Measurements from ENCODE around the gene KLHL22. TPM values are rescaled to one million over a fixed set of nuclear protein-coding genes. Genes with fewer than 3 reads are reported as not detected.

Gene KLHL22
- total and polyA plus RNA-seq, 2 of the 13 experiments (the other 11 are each of a cell fraction or from before 2014, with no cell fraction given): 10.9 to 14.8 TPM

- TF ChIP-seq IKZF1 (IDR thresholded peaks at IDR 0.05) (no peak), RXRB (CRISPR knock-in tag; IDR thresholded peaks at IDR 0.05; ENCODE audit: borderline replicate concordance) (peak; percentile 23; the same call in 1 of the 2 replicates), ZNF607 (CRISPR knock-in tag; IDR thresholded peaks at IDR 0.05; ENCODE audit: borderline replicate concordance) (0 out of 2 replicates have a peak, but pooled peaks have one; percentile 45), THAP9 (CRISPR knock-in tag; IDR thresholded peaks at IDR 0.05; ENCODE audit: borderline replicate concordance) (peak; percentile 62; the same call in 1 of the 2 replicates), NFE2L2 (IDR thresholded peaks at IDR 0.05; ENCODE audit: low read length) (no peak), ZKSCAN5 (CRISPR knock-in tag; IDR thresholded peaks at IDR 0.05) (no peak), FOXO1 (CRISPR knock-in tag; IDR thresholded peaks at IDR 0.05) (0 out of 2 replicates have a peak, but pooled peaks have one; percentile 27), ZNF543 (CRISPR knock-in tag; IDR thresholded peaks at IDR 0.05) (no peak), FLYWCH1 (CRISPR knock-in tag; IDR thresholded peaks at IDR 0.05) (no peak), ATF4 (CRISPR knock-in tag; IDR thresholded peaks at IDR 0.05) (no peak), ZBTB7B (CRISPR knock-in tag; IDR thresholded peaks at IDR 0.05) (no peak), MAZ (IDR thresholded peaks at IDR 0.05; ENCODE audit: borderline replicate concordance, low read depth, low read length) (no peak), MAZ (CRISPR knock-in tag; IDR thresholded peaks at IDR 0.05; ENCODE audit: low read depth) (peak; percentile 64; the same call in 1 of the 2 replicates), LRRFIP1 (CRISPR knock-in tag; conservative IDR thresholded peaks at IDR 0.05) (no peak), ZNF547 (CRISPR knock-in tag; IDR thresholded peaks at IDR 0.05) (0 out of 2 replicates have a peak, but pooled peaks have one; percentile 44), ZNF136 (CRISPR knock-in tag; IDR thresholded peaks at IDR 0.05; ENCODE audit: low read depth) (no peak), NCOA2 (CRISPR knock-in tag; IDR thresholded peaks at IDR 0.05) (peak; percentile 25; the same call in 1 of the 2 replicates)
- TF ChIP-seq, protein P1, sequence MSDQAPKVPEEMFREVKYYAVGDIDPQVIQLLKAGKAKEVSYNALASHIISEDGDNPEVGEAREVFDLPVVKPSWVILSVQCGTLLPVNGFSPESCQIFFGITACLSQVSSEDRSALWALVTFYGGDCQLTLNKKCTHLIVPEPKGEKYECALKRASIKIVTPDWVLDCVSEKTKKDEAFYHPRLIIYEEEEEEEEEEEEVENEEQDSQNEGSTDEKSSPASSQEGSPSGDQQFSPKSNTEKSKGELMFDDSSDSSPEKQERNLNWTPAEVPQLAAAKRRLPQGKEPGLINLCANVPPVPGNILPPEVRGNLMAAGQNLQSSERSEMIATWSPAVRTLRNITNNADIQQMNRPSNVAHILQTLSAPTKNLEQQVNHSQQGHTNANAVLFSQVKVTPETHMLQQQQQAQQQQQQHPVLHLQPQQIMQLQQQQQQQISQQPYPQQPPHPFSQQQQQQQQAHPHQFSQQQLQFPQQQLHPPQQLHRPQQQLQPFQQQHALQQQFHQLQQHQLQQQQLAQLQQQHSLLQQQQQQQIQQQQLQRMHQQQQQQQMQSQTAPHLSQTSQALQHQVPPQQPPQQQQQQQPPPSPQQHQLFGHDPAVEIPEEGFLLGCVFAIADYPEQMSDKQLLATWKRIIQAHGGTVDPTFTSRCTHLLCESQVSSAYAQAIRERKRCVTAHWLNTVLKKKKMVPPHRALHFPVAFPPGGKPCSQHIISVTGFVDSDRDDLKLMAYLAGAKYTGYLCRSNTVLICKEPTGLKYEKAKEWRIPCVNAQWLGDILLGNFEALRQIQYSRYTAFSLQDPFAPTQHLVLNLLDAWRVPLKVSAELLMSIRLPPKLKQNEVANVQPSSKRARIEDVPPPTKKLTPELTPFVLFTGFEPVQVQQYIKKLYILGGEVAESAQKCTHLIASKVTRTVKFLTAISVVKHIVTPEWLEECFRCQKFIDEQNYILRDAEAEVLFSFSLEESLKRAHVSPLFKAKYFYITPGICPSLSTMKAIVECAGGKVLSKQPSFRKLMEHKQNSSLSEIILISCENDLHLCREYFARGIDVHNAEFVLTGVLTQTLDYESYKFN (CRISPR knock-in tag; conservative IDR thresholded peaks at IDR 0.05): no peak
- TF ChIP-seq, protein P2, sequence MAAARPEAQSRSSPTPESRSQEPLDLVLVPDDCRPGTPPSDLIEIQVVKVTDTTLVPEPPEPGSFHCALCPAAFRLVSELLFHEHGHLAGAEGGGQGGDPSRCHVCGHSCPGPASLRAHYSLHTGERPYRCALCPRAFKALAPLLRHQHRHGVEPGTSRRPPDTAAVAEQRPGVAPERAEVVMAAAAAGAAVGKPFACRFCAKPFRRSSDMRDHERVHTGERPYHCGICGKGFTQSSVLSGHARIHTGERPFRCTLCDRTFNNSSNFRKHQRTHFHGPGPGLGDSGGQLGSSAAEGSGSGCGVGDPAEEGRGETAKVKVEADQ (CRISPR knock-in tag; IDR thresholded peaks at IDR 0.05; ENCODE audit: borderline replicate concordance): no peak
Measured at GRCh38 chr22:20418211-20418788, 77.3 kb downstream of the KLHL22 start (continued).

Data from HepG2 (cell line).